Stimulated activated CD8-positive, alpha-beta memory T cell treated with anti-CD3 and anti-CD28 coated beads, Interleukin-4, amount 100 ng/mL, for 4 hours (primary cell): ENCODE data around the gene RETREG1.
"Not testable (repeated sequence)": the region's sequence is repeated elsewhere in the genome, so short reads cannot be mapped to it uniquely, and the experiment has no call there.

Source experiments
- DNase-seq, 2 donors: peaks; one replicate each; pipeline ENCODE4 v3.0.0-alpha.2; 2020; ENCODE audit warnings: low read depth in 2 of 2, low spot score in 1 of 2

The RETREG1 gene, protein sequence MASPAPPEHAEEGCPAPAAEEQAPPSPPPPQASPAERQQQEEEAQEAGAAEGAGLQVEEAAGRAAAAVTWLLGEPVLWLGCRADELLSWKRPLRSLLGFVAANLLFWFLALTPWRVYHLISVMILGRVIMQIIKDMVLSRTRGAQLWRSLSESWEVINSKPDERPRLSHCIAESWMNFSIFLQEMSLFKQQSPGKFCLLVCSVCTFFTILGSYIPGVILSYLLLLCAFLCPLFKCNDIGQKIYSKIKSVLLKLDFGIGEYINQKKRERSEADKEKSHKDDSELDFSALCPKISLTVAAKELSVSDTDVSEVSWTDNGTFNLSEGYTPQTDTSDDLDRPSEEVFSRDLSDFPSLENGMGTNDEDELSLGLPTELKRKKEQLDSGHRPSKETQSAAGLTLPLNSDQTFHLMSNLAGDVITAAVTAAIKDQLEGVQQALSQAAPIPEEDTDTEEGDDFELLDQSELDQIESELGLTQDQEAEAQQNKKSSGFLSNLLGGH

DNA sequence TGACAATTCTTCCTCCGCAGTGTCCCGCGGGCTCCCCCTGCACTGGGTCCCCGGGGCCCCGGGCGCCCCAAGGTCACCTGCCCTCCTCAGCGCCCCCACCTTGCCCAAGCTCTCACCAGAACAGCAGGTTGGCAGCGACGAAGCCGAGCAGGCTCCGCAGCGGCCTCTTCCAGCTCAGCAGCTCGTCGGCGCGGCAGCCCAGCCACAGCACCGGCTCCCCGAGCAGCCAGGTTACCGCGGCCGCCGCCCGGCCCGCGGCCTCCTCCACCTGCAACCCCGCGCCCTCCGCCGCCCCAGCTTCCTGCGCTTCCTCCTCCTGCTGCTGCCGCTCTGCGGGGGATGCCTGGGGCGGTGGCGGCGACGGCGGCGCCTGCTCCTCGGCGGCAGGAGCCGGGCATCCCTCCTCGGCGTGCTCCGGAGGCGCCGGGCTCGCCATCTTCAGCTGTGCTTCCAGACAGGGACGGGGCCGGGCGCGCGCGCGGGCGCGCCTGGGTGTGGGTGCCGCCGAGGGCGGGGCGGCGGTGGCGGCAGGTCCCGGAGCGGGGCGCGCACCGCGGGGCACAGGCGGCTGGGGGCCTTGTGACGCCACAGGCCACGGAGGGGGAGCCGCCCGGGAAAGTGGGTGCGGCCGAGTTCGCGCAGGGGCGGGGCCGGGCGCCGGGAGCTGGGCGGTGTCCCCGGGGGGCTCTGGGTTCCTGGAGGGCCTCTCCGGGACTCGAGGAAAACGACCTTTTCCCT lies at the start of gene RETREG1:
RETREG1 (minus strand) TSS at position 462 of the 738 bp plus-strand sequence; CDS start at position 436, 26 bp downstream.
- DNase-seq, result peak; percentile 59 to 65

DNA sequence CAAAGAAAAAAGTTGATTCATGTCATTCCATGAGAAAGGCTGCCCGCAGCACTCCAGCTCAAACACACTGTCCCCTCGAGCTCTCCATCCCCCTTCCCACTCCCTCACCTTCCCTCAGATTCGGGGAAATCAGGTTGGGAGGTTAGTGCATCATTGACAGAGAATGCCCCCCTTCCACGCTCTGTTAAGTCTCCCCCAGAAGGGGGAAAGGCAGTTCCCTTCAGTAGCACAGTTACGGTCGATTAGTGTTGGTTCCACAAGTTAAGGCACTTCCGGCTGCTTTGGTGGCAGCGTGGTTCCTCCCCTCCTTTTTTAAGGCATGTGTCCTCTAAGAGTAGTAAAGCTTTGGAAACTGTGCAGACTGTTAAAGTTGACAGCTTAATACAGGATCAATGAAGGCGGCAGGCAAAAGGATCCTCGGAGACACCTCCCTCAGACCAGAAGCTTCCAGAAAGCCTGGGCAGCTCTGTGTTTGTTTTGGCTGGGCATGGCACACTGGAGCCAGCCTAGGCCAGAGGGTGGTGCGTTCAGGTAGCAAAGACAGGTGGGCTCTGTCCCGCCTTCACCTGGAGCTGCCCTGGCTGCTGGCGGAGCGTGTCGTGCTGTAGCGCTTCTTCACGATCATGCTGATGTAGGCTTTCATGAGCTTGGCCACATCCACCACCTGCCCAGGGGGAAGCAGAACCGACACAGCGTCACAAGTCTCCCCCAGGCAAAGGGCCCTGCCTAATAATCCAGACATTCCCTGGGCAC lies 49.5 kb upstream of the RETREG1 start:
- no peak for DNase-seq

DNA sequence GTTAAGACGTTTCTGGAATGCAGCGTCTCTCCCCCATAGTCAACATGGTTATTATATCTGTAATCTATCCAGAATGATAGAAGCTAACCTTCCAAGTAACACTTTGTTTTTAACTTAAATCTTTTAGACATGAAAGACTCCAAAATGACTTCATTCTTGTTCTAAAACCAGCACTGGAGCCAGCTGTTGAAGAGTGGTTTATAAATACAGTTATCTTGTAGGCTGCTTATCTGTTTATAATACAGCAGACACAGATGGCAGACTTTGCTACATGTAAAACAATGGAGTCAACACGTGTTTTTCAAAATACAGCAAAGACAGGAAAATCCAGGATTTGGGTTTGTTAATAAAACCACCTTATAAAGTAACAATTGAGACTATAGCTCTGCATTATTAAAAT lies 48.8 kb upstream of the RETREG1 start:
- no peak for DNase-seq

DNA sequence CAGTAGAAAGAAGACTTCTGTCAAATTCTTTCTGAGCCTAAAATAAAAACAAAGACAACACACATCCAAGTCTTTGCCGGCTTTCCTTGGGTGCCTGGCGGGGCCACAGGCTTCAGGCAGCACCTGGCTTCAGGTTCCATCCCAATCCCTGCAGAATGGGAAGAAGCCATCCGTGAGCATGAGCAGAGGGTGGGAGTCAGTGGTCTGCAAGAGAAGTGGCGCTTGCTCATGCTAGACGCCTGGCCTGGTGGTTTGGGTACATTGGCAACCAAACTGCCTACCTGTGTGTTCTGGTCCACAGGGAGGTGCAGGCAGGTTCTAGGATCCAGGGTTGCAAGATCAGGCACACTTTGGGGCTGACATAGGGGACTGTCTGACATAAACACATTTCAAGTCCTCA lies 47.6 kb upstream of the RETREG1 start:
- no peak for DNase-seq

DNA sequence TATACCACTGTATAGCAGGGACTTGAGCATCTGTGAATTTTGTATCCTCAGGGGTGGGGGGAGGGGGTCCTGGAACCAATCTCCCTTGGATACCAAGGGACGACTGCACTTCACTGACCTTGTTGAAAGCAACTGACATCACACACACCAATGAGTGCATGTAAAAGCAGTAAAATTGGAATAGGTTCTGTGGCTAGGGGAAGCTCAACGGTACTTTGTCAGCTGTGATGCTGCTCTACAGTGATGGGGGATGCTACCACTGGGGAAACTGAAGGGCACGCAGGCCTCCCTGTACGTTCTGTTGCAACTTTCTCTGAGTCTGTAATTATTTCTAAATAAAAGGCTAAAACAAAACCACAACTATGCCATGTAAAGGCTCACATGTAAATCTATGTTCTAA lies 47.0 kb upstream of the RETREG1 start:
- DNase-seq, result no peak

DNA sequence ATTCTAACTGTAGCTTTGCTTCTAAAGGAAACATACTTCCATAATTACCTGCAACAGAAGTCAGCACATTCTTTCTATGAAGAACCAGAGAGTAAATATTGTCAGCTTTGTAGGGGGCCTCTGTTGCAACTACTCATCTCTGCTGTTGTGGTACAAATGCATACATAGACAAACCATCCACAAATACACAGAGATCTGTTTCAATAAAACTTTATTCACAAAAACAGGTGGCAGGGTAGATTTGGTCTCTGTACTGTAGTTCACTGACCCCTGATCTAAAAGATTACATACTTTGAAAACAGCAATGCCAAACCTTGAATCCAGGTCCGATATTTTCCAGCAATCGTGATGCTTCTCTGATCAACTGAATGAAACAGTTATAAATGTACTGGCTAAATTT lies 44.9 kb upstream of the RETREG1 start:
- DNase-seq, result no peak

DNA sequence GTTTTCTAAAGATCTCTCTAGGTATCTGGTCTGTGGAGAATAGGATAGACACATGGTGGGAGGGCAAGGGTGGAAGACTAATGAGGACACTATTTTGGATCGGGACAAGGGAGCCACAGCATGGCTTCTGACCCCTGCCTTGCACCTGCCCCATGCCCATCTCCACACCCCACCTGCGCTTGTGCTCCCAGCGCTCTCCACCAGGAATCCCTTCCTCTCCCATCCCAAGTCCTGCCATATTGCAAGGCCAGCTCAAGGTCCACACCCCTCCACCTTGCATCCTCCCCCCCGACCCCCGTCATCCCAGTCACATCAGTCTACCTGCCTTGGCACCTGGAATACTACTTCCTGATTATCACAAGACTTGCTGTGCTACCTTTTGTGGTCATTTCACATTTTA lies 44.2 kb upstream of the RETREG1 start:
- no peak for DNase-seq

DNA sequence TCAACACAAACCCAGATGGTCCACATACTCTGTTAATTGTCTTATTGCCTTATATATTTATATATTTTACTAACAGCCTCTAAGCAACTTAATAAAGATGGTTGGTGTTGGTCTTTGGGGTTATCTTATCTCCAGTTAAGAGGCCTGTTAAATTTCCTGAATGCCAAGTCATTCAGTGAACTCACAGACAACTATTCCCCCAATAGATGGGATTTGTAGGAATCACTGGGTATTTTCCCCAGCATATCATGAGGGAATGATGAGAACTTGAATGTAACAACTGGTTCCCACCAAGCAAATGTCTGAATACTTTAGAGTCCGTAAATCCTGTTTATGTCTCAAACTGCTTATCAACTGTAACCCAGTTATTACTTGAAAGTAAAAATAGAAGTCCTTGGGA lies 42.7 kb upstream of the RETREG1 start:
- no peak for DNase-seq

DNA sequence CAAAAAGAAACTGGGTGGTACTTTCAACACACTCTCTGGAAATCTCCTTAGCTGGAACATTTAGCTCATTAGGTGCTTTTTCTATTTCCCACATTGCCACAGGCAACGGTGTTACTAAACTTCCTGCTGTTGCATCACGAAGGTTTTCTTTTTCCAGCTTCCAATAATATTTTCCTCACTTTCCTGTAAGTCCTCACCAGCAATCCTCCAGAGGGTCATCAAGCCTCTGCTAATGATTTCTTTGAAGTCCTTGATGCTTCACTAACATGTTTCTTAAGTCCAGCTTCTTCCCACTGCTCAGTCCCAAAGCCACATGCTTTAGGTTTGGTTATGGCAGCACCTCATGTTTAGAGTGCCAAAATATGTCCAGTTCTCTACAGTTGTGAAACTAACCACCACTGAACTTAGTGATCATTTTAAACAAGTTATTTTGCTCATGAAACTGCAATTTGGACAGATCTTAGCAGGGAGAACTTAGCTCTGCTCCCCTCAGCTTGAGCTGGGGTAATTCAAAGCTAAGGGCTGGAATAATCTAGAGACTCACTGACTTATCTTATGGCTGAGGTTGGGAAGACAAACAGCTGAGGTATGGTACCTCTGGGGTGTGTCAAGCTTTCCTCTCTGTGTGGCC lies 39.9 kb upstream of the RETREG1 start:
- no peak for DNase-seq

DNA sequence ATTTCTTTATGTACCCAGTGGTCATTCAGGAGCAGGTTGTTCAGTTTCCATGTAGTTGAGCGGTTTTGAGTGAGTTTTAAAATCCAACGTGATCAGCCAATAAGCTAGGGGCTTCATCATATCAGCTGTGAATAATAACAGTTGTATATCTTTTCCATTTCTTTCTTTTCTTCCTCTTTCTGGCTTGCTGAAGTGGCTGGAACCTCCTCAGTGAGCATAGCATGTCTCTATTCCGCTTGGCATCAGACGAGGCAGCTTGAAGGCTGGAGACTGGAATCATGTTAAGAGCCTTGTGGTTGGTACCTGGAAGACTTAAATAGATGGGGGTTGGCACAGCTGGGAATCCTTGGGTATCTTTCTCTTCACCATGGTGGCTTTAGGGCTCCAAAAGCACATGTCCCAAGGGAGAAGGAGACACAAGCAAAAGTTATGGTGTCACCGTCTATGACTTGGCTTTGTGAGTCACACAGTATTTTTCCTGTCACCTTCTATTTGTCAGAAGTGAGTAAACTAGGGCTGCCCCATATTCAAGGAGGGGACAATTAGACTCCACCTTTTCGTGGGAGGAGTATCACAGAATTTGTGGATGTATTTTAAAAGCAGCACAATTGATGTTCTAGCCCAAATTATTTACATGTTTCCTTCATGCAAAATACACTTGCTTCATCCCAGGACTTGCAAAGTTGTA lies 38.0 kb upstream of the RETREG1 start:
- DNase-seq, result no peak

DNA sequence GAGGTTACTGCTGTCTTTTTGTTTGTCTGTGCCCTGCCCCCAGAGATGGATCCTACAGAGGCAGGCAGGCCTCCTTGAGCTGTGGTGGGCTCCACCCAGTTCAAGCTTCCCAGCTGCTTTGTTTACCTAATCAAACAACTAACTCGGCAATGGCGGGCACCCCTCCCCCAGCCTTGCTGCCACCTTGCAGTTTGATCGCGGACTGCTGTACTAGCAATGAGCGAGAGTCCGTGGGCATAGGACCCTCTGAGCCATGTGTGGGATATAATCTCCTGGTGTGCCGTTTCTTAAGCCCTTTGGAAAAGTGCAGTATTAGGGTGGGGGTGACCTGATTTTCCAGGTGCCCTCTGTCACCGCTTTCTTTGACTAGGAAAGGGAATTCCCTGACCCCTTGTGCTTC lies 31.9 kb upstream of the RETREG1 start:
- DNase-seq, result not testable (repeated sequence)

DNA sequence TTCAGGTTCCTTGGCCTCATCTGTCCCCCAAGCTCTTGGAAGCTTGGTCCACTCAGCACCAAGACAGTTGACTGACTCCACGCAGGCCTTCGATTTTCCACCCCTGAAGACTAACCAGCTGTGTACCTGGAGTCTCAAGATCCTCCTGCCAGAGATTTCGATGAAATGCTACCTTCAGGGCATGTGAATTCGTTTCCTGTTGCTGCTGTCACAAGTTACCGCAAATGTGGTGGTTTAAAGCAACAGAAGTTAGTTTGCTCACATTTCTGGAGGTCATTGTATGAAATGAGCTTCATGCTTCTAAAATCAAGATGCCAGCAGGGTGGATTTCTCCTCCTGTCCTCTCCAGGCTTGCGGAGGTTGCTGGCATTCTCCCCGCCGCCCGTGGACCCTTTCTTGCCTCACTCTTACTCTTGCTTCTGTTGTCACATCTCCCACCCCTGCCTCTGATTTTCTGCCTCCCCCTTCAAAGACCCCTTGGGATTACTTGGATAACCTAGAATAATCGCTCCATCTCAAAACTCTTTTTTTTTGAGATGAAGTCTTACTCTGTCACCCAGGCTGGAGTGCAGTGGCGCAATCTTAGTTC lies 27.6 kb upstream of the RETREG1 start:
- no peak for DNase-seq

DNA sequence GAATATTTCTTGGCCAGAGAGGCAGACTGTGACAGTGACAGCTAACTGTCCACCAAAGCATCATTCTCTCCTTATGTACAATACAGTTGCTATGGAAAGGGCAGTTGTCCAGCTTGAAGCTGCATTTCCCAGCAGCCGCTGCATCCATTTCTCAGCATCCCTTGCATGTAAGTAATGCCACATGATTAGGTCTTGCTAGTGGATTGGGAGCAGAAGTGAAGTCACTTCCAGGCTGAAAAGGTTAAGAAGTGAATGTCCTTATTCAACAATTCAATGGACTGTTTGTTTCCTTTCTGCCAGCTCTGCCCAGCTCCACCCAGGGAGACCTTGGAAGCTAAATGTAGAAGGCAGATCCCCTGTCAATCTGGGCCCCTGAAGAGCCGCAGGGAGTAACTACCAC lies 26.1 kb upstream of the RETREG1 start:
- DNase-seq, result no peak

DNA sequence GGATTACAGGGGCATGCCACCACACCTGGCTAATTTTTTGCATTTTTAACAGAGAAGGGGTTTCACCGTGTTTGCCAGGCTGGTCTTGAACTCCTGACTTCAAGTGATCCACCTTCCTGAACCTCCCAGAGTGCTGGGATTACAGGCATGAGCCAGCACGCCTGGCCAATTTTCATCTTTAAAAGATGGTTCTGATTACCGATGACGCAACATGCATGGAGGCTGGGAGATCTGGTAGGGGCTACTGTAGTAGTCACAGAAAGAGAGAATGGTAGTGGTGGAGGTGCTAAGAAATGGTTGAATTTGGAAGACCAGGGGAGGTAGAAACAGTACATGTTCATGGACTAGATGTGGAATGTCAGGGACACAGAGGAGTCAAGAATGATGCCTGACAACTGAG lies 22.4 kb upstream of the RETREG1 start:
- no peak for DNase-seq

DNA sequence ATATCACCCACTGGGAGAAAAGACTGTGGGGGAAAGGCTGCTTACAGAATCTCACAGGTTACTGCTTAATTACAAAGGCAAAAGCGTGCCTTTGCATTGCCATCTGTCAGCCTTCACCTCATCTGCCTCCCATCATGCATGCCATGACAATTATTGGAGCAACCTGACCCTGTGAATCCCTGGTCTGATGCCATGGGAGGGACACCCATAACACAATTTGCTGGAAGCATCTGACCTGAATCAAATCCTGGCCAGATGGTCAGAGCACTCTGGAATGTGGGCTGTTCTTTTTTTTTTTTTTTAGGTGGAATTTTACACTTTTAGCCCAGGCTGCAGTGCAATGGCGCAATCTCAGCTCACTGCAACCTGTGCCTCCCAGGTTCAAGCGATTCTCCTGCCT lies 11.6 kb upstream of the RETREG1 start:
- no peak for DNase-seq

DNA sequence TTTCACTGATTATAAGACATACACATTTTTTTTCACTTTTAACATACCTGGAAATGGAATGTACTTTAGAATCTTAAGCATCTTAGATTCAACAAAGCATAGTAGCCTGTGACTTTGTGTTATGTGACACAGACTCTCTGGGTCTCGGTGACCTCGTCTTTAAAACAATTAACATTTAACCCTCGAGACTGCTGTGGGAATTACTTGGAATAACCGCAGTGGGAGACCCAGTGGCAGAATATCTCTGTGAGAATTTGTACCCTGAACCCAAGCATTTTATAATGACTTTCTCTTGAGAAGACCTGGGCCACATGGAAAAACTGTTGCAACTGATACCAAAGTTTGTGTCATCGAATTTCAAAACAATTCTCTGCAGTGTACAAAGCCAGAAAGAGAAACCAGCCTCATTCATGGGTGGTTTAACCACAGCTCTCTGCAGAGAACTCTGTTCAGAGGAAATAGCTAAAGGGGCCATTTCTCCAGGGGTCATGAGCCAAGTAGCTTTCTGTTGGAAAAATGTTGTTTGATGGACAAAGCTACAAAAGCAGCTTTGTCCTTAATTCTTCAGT lies 10.0 kb upstream of the RETREG1 start:
- DNase-seq, result no peak

DNA sequence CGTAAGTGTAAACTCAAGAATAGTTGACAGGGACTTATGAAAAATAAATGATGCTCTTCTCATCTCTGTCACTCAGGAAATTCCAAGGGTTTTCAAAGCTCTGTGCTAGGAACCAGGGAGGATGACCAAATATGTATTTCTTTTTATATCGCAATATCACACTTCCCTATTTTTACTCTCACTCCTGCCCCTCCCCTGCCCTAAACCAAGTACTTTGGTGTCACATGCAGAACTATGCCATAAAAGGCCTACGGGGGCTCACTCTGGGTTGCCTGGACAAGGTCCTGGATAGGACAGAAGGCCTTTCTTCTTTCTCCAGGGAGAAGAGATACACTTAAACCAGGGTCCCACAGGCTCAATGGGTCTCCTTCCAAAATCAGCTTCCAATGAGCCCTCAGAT lies 8.3 kb upstream of the RETREG1 start:
- DNase-seq, result no peak

DNA sequence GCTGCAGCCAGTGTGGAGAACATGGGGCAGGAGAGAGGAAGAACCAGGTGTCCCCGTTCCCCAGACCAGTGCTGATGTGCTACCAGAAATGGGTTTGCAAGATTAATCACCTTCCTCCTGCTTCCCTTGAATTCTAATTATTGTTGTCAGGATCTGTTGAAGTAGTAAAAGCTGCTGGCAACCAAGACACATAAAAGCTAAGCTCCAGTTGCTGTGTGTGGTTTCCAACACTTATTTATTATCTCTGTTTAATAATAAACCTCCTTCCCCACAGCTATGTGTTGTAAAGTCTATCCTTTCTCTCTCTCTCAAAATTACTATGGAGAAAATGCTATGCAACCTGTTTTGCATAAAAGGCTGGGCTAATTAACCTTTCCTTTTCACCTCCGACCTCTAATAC lies 2.3 kb upstream of the RETREG1 start:
- DNase-seq, result no peak

DNA sequence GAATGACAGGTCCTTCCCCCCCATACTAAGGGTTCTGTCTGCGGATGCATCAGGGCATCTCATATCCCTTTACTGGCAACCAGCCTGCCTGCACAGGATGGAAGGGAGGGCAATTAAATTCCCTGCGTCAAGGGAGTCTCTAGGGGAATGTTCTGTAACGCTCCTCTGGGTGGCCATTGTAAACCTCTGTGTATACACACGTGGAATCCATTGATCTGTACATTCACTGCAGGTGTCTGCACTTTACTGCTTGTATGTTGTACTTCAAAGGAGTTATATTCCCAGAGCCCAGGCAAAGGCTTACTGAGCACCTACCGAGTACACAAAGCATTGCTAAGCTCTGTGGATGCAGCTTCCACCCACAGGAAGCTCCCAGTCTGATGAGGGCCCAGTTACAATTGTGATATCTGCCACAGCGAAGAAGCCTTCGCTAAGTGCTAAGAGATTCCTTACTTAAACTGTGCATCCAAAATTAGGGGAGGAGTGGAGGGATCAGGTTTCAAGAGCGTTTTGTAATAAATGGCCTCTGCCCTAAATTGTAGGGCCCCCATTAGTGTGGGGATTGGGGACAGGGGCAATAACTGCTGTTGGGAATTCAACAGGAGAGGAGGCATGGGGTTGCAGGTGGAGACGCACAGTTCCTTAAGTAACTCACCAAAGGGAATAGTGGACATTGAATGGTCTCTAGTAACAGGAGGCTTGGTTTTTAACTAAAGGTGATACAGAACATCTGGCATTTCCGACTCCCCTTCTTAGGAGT lies 1.5 kb upstream of the RETREG1 start:
- no peak for DNase-seq
